ENCODE results near the gene CNTNAP5.

The CNTNAP5 gene

GRCh38 chr2:124065636-124066035, 40.5 kb downstream of the CNTNAP5 start:
- DNase-seq, result no peak

GRCh38 chr2:124066776-124067175, 41.7 kb downstream of the CNTNAP5 start:
- no peak for DNase-seq

- DNase-seq, result no peak
Measured at GRCh38 chr2:124079045-124079444, 54.0 kb downstream of the CNTNAP5 start.

- no peak for DNase-seq
Measured at GRCh38 chr2:124080281-124081153, 55.4 kb downstream of the CNTNAP5 start.

GRCh38 chr2:124081154-124081716, 56.1 kb downstream of the CNTNAP5 start:
- peak; percentile 42 for DNase-seq

- peak; percentile 78 for DNase-seq
Measured at GRCh38 chr2:124088616-124089015, 63.5 kb downstream of the CNTNAP5 start.

GRCh38 chr2:124091721-124092120, 66.6 kb downstream of the CNTNAP5 start:
- no peak for DNase-seq

- no peak for DNase-seq
Measured at GRCh38 chr2:124092651-124093050, 67.6 kb downstream of the CNTNAP5 start.

- DNase-seq, result no peak
Measured at GRCh38 chr2:124104914-124105313, 79.8 kb downstream of the CNTNAP5 start.

GRCh38 chr2:124112206-124112605, 87.1 kb downstream of the CNTNAP5 start:
- no peak for DNase-seq

GRCh38 chr2:124112966-124113365, 87.9 kb downstream of the CNTNAP5 start:
- DNase-seq, result no peak

GRCh38 chr2:124120246-124120645, 95.2 kb downstream of the CNTNAP5 start:
- DNase-seq, result no peak

- no peak for DNase-seq
Measured at GRCh38 chr2:124121106-124121505, 96.0 kb downstream of the CNTNAP5 start.

GRCh38 chr2:124121760-124122275, 96.7 kb downstream of the CNTNAP5 start:
- no peak for DNase-seq

- DNase-seq, result no peak
Measured at GRCh38 chr2:124122340-124122739, 97.3 kb downstream of the CNTNAP5 start.

- DNase-seq, result no peak
Measured at GRCh38 chr2:124131276-124131675, 106.2 kb downstream of the CNTNAP5 start.

GRCh38 chr2:124136110-124136509, 111.0 kb downstream of the CNTNAP5 start:
- DNase-seq, result no peak

GRCh38 chr2:124138076-124138475, 113.0 kb downstream of the CNTNAP5 start:
- no peak for DNase-seq

GRCh38 chr2:124145982-124146381, 120.9 kb downstream of the CNTNAP5 start:
- peak; percentile 95 for DNase-seq

- DNase-seq, result peak; percentile 17
Measured at GRCh38 chr2:124147552-124147951, 122.5 kb downstream of the CNTNAP5 start.

GRCh38 chr2:124149571-124149970, 124.5 kb downstream of the CNTNAP5 start:
- DNase-seq, result peak; percentile 78

- DNase-seq, result no peak
Measured at GRCh38 chr2:124151691-124152090, 126.6 kb downstream of the CNTNAP5 start.

- DNase-seq, result no peak
Measured at GRCh38 chr2:124153713-124154112, 128.6 kb downstream of the CNTNAP5 start.

- no peak for DNase-seq
Measured at GRCh38 chr2:124159166-124159565, 134.1 kb downstream of the CNTNAP5 start.

Measured in DMS53 (cell line).